ENCODE results near the gene TIMP4. TPM values are rescaled to one million over a fixed set of nuclear protein-coding genes. Genes with fewer than 3 reads are reported as not detected.

TIMP4 gene
- total RNA-seq, 1 donor from 2014 or later, result 5.2 TPM

- no peak overlapping the region for H3K27ac ChIP-seq
- ATAC-seq (peak; percentile 73 to 74), DNase-seq (peak; percentile 66)
- H3K9me3 ChIP-seq, result no peaks in the 10 kb centered on the region
- H3K4me1 ChIP-seq, result peaks cover 14% of the 10 kb centered on the region
- H3K4me3 ChIP-seq, result no peak overlapping the region
- H3K27me3 ChIP-seq (ENCODE audit: low read depth), result no peaks in the 10 kb centered on the region
- intact Hi-C loops (cut with DNase I), result no loop called here
- peak; percentile 86 for TF ChIP-seq CTCF (IDR thresholded peaks at IDR 0.05)
- H3K36me3 ChIP-seq, result no peaks in the 10 kb centered on the region
These were observed 17.2 kb upstream of the TIMP4 start for GRCh38 chr3:12175844-12176453.

DNA sequence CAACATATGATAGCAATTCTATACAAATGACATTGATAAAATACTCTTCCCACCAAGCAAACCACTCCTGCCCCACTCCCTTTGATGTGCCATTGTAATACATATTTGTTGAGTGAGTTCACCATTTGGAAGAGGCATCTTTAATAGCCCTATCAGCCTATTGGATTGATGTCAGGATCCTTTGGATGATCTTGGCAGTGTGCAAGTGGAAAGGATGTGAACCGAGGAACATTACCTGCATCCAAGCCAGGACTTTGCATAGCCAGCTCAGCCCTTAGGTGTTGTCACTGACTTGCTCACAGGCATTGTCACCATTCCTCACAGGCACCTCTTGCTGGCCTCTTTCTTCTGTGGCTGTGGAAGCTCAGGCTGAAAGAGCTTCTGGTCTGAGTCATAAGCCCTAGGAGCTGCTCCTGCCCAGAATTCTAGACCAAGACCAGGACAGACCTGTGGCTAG, 16.5 kb upstream of the TIMP4 start:
- Histone ChIP-seq H3K4me1 (peaks cover 14% of the 10 kb centered on the region), H3K27me3 (ENCODE audit: low read depth) (no peaks in the 10 kb centered on the region), H3K9me3 (no peaks in the 10 kb centered on the region), H3K27ac (no peak overlapping the region), H3K4me3 (no peak overlapping the region), H3K36me3 (no peaks in the 10 kb centered on the region)
- DNase-seq, result no peak
- TF ChIP-seq CTCF (IDR thresholded peaks at IDR 0.05), result no peak
- intact Hi-C loops (cut with DNase I), result no loop called here
- ATAC-seq, result no peak

DNA sequence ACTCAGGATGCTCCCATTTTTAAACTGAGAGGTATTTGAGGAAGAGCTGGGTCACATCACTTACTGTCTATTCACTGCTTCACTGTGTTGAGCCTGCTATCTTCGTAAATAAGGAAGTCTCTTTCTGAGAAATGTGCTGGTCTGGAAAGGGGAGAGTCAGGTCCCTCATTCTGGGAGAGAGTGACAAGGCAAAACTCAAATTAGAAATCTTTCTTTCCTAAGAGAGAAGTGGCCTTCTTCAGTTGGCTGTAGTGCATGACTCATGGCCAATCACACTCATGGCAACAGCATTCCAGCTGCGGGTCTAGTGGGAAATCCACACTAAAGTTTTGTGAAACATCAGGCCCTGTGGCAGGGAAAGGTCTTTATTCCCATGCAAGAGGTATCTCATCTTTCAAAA, 11.5 kb upstream of the TIMP4 start:
- H3K4me3 ChIP-seq, result no peak overlapping the region
- no peaks in the 10 kb centered on the region for H3K36me3 ChIP-seq
- no peak overlapping the region for H3K27ac ChIP-seq
- no peaks in the 10 kb centered on the region for H3K9me3 ChIP-seq
- ATAC-seq, result peak; percentile 71 to 74
- no peaks in the 10 kb centered on the region for H3K4me1 ChIP-seq
- DNase-seq, result no peak
- no peaks in the 10 kb centered on the region for H3K27me3 ChIP-seq (ENCODE audit: low read depth)
- TF ChIP-seq CTCF (IDR thresholded peaks at IDR 0.05), result no peak
- intact Hi-C loops (cut with DNase I), result no loop called here

- H3K27ac ChIP-seq, result no peak overlapping the region
- ATAC-seq (no peak), DNase-seq (no peak)
- TF ChIP-seq CTCF (IDR thresholded peaks at IDR 0.05), result no peak
- intact Hi-C loops (cut with DNase I), result no loop called here
- H3K36me3 ChIP-seq, result no peaks in the 10 kb centered on the region
- no peak overlapping the region for H3K4me3 ChIP-seq
- H3K27me3 ChIP-seq (ENCODE audit: low read depth), result no peaks in the 10 kb centered on the region
- H3K4me1 ChIP-seq, result no peaks in the 10 kb centered on the region
- no peaks in the 10 kb centered on the region for H3K9me3 ChIP-seq
These were observed 7.2 kb upstream of the TIMP4 start for GRCh38 chr3:12165909-12166308.

DNA sequence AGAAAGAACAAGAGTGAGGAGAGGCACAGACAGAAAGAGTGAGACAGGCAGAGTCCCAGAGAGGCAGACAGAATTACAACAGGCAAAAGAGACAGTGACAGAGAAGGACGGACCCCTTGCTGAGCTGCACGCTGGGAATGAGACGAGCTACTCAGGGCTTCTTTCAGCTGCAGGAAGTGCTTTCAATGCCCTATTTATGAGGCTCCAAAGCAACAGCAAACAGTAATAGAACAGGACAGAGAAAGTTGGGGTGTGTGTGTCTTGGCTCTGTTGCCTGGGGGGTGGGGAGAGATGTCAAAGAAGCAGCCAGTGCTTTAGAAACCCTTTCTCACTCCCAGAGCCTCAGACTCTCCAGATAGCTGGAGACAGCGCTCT, 502 bp upstream of the TIMP4 start:
- H3K27me3 ChIP-seq (ENCODE audit: low read depth), result peaks cover 13% of the 10 kb centered on the region
- intact Hi-C loops (cut with DNase I), result no loop called here
- no peak for ATAC-seq
- no peak for DNase-seq
- H3K4me1 ChIP-seq, result no peaks in the 10 kb centered on the region
- H3K36me3 ChIP-seq, result no peaks in the 10 kb centered on the region
- peak overlapping the region; percentile 53 for H3K4me3 ChIP-seq
- TF ChIP-seq CTCF (IDR thresholded peaks at IDR 0.05), result no peak
- H3K27ac ChIP-seq, result no peak overlapping the region
- no peaks in the 10 kb centered on the region for H3K9me3 ChIP-seq
